AG09309 (cell line): Measurements from ENCODE around the gene RABGAP1.

Experiments used
- DNase-seq: peaks from one replicate; pipeline ENCODE4 v3.0.0-alpha.2; 2010; ENCODE audit warnings: low read depth
- H3K4me3 ChIP-seq: 2 replicates; pipeline ENCODE4 v1.5.1; 2011; ENCODE audit warnings: mild to moderate bottlenecking, low read depth, low read length, moderate library complexity; ENCODE audit not compliant: control insufficient read depth
- CTCF ChIP-seq: IDR thresholded peaks from 2 replicates; pipeline ENCODE4 v1.5.1; 2011; ENCODE audit warnings: mild to moderate bottlenecking, low read depth, low read length, inconsistent platforms; ENCODE audit not compliant: insufficient read depth, control insufficient read depth; ENCODE audit errors: missing control alignments

Gene RABGAP1

GRCh38 chr9:122954253-122954691, 13.5 kb downstream of the RABGAP1 start:
- TF ChIP-seq CTCF = no peak
- no peak for DNase-seq
- no peak overlapping the region for H3K4me3 ChIP-seq

- DNase-seq = no peak
- no peak for TF ChIP-seq CTCF
Measured at GRCh38 chr9:122955961-122956360, 15.1 kb downstream of the RABGAP1 start.

GRCh38 chr9:122961139-122961538, 20.3 kb downstream of the RABGAP1 start:
- TF ChIP-seq CTCF = no peak
- no peak for DNase-seq
- no peak overlapping the region for H3K4me3 ChIP-seq

More at GRCh38 chr9:122955961-122956360, 15.1 kb downstream of the RABGAP1 start:
- no peak overlapping the region for H3K4me3 ChIP-seq

- TF ChIP-seq CTCF = no peak
- no peak overlapping the region for H3K4me3 ChIP-seq
- DNase-seq = no peak
Measured at GRCh38 chr9:122975196-122975595, 34.4 kb downstream of the RABGAP1 start.

- no peak overlapping the region for H3K4me3 ChIP-seq
- TF ChIP-seq CTCF = no peak
Measured at GRCh38 chr9:122978601-122979000, 37.8 kb downstream of the RABGAP1 start.

GRCh38 chr9:122986010-122986409, 45.2 kb downstream of the RABGAP1 start:
- TF ChIP-seq CTCF = no peak
- no peak overlapping the region for H3K4me3 ChIP-seq

More at GRCh38 chr9:122978601-122979000, 37.8 kb downstream of the RABGAP1 start:
- DNase-seq = no peak

GRCh38 chr9:122988141-122988540, 47.3 kb downstream of the RABGAP1 start:
- no peak for DNase-seq
- H3K4me3 ChIP-seq = no peak overlapping the region
- no peak for TF ChIP-seq CTCF

More at GRCh38 chr9:122986010-122986409, 45.2 kb downstream of the RABGAP1 start:
- no peak for DNase-seq
